Right lobe of liver (tissue), 6 donors: ENCODE measurements around the gene PAX5. TPM values are rescaled to one million over a fixed set of nuclear protein-coding genes. Genes with fewer than 3 reads are reported as not detected.

ENCODE experiments used
- ATAC-seq, 4 donors: fragments of 200-7000 bp; cut with Tn5 transposase; one replicate each; pipeline ENCODE4 v1.9.1; 2020; ENCODE audit warnings: mild to moderate bottlenecking in 4 of 4, moderate library complexity in 4 of 4
- DNase-seq, 3 donors: peaks; one replicate each; pipeline ENCODE4 v3.0.0-alpha.2; 2020
- H3K27ac ChIP-seq, 3 donors: fragments of 200-600 bp; one replicate each; pipeline ENCODE4 v1.8.0; 2022
- H3K27me3 ChIP-seq, 2 donors: fragments of 200-600 bp; one replicate each; pipeline ENCODE4 v1.8.0; 2022
- H3K36me3 ChIP-seq, 4 donors: fragments of 200-600 bp; sonication (generic) in 1 of 4; one replicate each; pipeline versions ENCODE4 v1.5.1 to v1.8.0; 2017 to 2022; ENCODE audit warnings: control low read depth in 1 of 4
- H3K4me1 ChIP-seq, 4 donors: fragments of 200-600 bp; sonication (generic) in 1 of 4; one replicate each; pipeline versions ENCODE4 v1.5.1 to v1.8.0; 2017 to 2022; ENCODE audit warnings: control low read depth in 1 of 4
- H3K4me3 ChIP-seq, 3 donors: fragments of 200-600 bp; one replicate each; pipeline ENCODE4 v1.8.0; 2022
- H3K9me3 ChIP-seq, 4 donors: fragments of 200-600 bp; sonication (generic) in 1 of 4; one replicate each; pipeline versions ENCODE4 v1.5.1 to v1.8.0; 2017 to 2022; ENCODE audit warnings: control low read depth in 1 of 4
- POLR2A ChIP-seq: fragments of 450-650 bp; IDR thresholded peaks from one replicate; pipeline ENCODE4 v1.6.1; 2017; ENCODE audit warnings: antibody characterized with exemption, mild to moderate bottlenecking
- WGBS: methylation state at CpG from one replicate; pipeline ENCODE4 v1.1.6; 2018; ENCODE audit warnings: low coverage, low lambda C conversion rate; ENCODE audit not compliant: insufficient coverage; ENCODE audit errors: missing lambda C conversion rate; 5-methylcytosine and 5-hydroxymethylcytosine counted together
- intact Hi-C, 2 donors: fragments of 100-400 bp; cut with DNase I; formaldehyde crosslinking; loops; one replicate each; pipeline versions ENCODE4 v1.11.2 to v1.14.1; 2022
- total RNA-seq, 6 experiments: library from RNA; depleted of rRNA in 2 of 6; stranded (reverse); fragments of >200 nt in 2 of 6; fragmentation: NEBNext Ultra II Directional in 3 of 6; extraction: Animal tissue kit (Norgen Biotek cat#: 25700) in 3 of 6; gene quantifications; one replicate each; pipeline versions ENCODE4 v1.1.0 to v1.2.4, GENCODE V29; 2016 to 2023
- TF ChIP-seq, protein P1 (sequence below), 4 donors: fragments of 200-600 bp in 3 of 4; fragments of 450-650 bp in 1 of 4; IDR thresholded peaks; one replicate each; pipeline versions ENCODE4 v1.5.1 to v1.8.0; 2016 to 2022; ENCODE audit warnings: antibody characterized with exemption in 4 of 4, mild to moderate bottlenecking in 2 of 4
- donor health status: DM: no; HTN: yes; CAD: no.
- donor health status: DM: no; HTN: no; CAD: no.
- donor health status: DM: no; HTN: no; CAD: no.
- donor health status: DM: no; HTN: yes; CAD: no.
- donor health status: DM: no; HTN: yes; CAD: no.

Gene PAX5
- total RNA-seq, 6 experiments from 2014 or later = 0.12 to 0.18 TPM; not detected in 4

DNA sequence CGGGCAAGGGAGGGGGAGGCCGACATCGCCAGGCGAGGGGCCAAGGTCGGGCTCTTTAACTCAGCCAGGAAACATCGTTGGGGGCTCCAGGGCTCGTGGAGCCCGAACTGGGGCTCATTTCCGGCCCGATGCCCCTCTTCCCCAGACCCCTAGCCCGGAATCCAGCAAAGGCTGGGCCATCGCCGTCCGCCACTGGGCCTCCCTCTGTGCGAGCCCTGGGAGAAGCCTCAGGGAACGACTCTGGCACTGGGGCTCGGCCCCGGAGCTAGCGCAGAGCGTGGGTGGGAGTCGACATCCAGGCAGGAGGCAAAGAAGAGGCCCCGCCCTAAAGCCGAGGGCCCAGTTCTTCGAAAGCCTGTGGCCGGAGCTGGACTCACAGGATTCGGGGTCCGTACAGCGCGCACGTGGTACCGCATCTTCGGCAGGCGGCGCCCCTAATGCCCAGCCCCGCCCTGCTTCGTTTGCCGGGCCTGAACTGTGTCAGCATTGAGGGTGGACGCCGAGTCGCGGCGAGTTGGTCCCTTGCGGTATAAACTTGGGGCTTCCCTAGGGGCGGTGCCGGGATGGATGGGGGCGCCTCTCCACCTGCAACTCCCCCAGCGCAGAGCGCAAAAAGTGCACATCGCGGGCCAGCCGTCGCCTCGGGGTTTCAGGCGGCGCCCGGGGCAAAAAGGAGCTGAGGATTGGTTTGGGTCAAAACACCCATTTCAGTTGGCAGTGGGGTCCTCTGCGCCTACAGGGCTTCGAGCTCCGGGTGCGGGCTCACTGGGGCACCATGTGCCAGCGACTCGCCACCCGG is 3.6 kb upstream of the PAX5 start:
- H3K36me3 ChIP-seq = no peaks in the 10 kb centered on the region
- ATAC-seq (peak in 1 of 4 donors; percentile 8), DNase-seq (no peak)
- H3K4me3 ChIP-seq = peak overlapping the region; percentile 29 to 56 (median 45)
- WGBS = 8% methylated on average over 11 of the region's 63 CpGs
- peaks cover 0 to 27% (median 4%) of the 10 kb centered on the region in 4 donors for H3K4me1 ChIP-seq
- intact Hi-C loops = no loop called here
- no peak overlapping the region for H3K27ac ChIP-seq
- no peaks in the 10 kb centered on the region for H3K9me3 ChIP-seq
- H3K27me3 ChIP-seq = peaks cover 31 to 50% of the 10 kb centered on the region in 2 donors
- TF ChIP-seq POLR2A = no peak
- TF ChIP-seq, protein P1, sequence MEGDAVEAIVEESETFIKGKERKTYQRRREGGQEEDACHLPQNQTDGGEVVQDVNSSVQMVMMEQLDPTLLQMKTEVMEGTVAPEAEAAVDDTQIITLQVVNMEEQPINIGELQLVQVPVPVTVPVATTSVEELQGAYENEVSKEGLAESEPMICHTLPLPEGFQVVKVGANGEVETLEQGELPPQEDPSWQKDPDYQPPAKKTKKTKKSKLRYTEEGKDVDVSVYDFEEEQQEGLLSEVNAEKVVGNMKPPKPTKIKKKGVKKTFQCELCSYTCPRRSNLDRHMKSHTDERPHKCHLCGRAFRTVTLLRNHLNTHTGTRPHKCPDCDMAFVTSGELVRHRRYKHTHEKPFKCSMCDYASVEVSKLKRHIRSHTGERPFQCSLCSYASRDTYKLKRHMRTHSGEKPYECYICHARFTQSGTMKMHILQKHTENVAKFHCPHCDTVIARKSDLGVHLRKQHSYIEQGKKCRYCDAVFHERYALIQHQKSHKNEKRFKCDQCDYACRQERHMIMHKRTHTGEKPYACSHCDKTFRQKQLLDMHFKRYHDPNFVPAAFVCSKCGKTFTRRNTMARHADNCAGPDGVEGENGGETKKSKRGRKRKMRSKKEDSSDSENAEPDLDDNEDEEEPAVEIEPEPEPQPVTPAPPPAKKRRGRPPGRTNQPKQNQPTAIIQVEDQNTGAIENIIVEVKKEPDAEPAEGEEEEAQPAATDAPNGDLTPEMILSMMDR (IDR thresholded peaks at IDR 0.05) = no peak

DNA sequence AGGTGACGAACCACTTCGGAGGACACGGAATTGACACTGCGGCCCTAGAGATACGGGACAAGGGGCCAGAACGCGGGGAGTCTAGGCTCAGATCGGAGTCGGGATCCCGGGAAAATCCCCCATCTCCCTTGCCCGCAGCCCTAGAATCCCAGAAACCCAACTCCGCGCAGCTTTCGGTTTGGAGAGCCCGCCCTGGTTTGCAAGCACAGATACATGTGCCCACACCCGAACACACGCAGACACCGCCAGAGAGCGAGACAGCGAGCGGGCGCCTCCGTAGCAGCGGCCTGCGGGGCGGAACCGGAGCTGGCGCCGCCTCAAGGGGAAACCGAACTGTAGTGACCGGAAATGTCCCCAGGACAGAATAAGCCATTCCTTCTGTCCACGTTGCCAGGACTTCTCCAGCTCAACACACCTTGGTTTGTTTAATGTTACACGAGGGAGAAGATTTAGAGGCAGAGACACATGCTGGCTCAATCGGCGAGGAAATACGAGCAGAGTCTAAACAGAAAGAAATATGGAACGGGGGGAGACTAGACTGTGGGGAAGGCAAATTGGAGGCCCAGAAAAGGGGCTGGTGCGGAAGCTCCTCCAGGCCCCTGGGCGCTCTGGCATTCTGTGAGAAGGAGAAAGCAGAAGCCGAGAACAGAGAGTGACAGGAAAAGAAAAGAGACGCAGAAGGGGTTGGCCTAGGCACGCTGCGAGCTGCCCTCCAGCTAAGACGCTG is 2.9 kb upstream of the PAX5 start:
- peak; percentile 80 to 90 (median 86) for ATAC-seq
- intact Hi-C loops = no loop called here

GRCh38 chr9:37036371-37036775 is 2.3 kb upstream of the PAX5 start:
- H3K27me3 ChIP-seq = peaks cover 31 to 50% of the 10 kb centered on the region in 2 donors

More for the DNA sequence above, 2.9 kb upstream of the PAX5 start:
- Histone ChIP-seq H3K9me3 (no peaks in the 10 kb centered on the region), H3K4me3 (peak overlapping the region; percentile 29 to 56 (median 45)), H3K27ac (no peak overlapping the region), H3K4me1 (peaks cover 0 to 27% (median 4%) of the 10 kb centered on the region in 4 donors), H3K27me3 (peaks cover 31 to 50% of the 10 kb centered on the region in 2 donors), H3K36me3 (no peaks in the 10 kb centered on the region)
- peak in 2 of 3 donors; percentile 64 to 72 for DNase-seq
- no peak for TF ChIP-seq POLR2A
- TF ChIP-seq, protein P1 (IDR thresholded peaks at IDR 0.05) = no peak
- 2% methylated on average over 34 of the region's 44 CpGs for WGBS

GRCh38 chr9:37035648-37036370 is 1.7 kb upstream of the PAX5 start:
- peaks cover 31 to 53% of the 10 kb centered on the region in 2 donors for H3K27me3 ChIP-seq
- H3K9me3 ChIP-seq = no peaks in the 10 kb centered on the region
- no peak for TF ChIP-seq POLR2A
- TF ChIP-seq, protein P1 (IDR thresholded peaks at IDR 0.05) = no peak
- no peak for DNase-seq
- H3K4me1 ChIP-seq = peaks cover 0 to 27% (median 4%) of the 10 kb centered on the region in 4 donors
- intact Hi-C loops = no loop called here
- H3K27ac ChIP-seq = no peak overlapping the region
- H3K36me3 ChIP-seq = no peaks in the 10 kb centered on the region
- H3K4me3 ChIP-seq = peak overlapping the region in 1 of 3 donors; percentile 45
- 9% methylated on average over 26 of the region's 35 CpGs for WGBS
- ATAC-seq = no peak

More at GRCh38 chr9:37036371-37036775, 2.3 kb upstream of the PAX5 start:
- DNase-seq (peak in 1 of 3 donors; percentile 55), ATAC-seq (peak; percentile 13 to 35 (median 20))
- Histone ChIP-seq H3K36me3 (no peaks in the 10 kb centered on the region), H3K9me3 (no peaks in the 10 kb centered on the region), H3K4me3 (peak overlapping the region; percentile 29 to 56 (median 45)), H3K27ac (no peak overlapping the region), H3K4me1 (peaks cover 0 to 27% (median 4%) of the 10 kb centered on the region in 4 donors)
- intact Hi-C loops = no loop called here
- TF ChIP-seq, protein P1 (IDR thresholded peaks at IDR 0.05) = no peak
- TF ChIP-seq POLR2A = no peak
- 3% methylated on average over 10 of the region's 40 CpGs for WGBS
